GM06990 (cell line): Measurements from ENCODE around the gene THADA.

ENCODE experiments used
- DNase-seq: peaks from one replicate; pipeline ENCODE4 v3.0.0-alpha.2; 2011; ENCODE audit not compliant: insufficient read length; ENCODE audit errors: extremely low read depth
- H3K27me3 ChIP-seq: replicated peaks from 2 replicates; pipeline ENCODE4 v1.6.0; 2011; ENCODE audit warnings: low read length; ENCODE audit not compliant: control insufficient read depth, insufficient read depth
- H3K36me3 ChIP-seq: 2 replicates; pipeline ENCODE4 v1.5.1; 2011; ENCODE audit warnings: low read length; ENCODE audit not compliant: control insufficient read depth, insufficient read depth
- H3K4me3 ChIP-seq: replicated peaks from 2 replicates; pipeline ENCODE4 v1.5.1; 2011; ENCODE audit warnings: low read depth, mild to moderate bottlenecking, control low read depth, low read length
- TF ChIP-seq, protein P1 (sequence below): IDR thresholded peaks from 2 replicates; pipeline ENCODE4 v1.5.1; 2011; ENCODE audit warnings: low read length, control low read depth, mild to moderate bottlenecking, inconsistent platforms; ENCODE audit not compliant: insufficient read depth, poor library complexity, severe bottlenecking

The THADA gene

DNA sequence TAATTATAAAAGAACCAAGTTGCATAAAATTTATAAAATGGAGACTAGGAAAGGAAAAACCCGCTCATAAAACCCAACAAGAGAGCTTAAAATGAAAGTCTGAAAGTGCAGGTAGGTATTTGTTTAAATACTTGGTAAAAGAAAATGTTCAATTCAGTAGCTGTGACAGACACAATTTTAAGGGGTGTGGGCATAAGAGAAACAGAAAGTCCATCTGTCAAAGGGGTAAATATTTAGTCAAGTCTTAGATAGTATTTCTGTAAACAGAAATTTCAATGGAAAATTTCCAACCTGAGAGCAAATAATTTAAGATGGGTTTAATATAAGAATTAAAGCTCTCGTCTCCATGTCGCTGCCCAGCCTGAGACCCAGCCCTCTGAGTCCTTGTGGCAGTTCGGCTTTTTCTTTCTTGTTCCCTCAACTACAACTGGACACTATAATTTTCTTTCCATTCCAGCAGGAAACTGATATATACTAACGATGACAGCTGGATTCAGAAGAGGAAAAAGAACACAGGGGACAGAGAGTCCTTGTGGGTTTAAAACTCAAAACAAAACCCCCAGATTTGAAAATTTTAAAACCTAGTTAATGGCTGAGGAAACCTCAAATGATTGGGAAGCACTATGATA is 281.4 kb downstream of the THADA start:
- Histone ChIP-seq H3K4me3 (no peak overlapping the region), H3K36me3 (no peaks in the 10 kb centered on the region; the same call in 1 of the 2 replicates), H3K27me3 (no peaks in the 10 kb centered on the region)
- TF ChIP-seq, protein P1, sequence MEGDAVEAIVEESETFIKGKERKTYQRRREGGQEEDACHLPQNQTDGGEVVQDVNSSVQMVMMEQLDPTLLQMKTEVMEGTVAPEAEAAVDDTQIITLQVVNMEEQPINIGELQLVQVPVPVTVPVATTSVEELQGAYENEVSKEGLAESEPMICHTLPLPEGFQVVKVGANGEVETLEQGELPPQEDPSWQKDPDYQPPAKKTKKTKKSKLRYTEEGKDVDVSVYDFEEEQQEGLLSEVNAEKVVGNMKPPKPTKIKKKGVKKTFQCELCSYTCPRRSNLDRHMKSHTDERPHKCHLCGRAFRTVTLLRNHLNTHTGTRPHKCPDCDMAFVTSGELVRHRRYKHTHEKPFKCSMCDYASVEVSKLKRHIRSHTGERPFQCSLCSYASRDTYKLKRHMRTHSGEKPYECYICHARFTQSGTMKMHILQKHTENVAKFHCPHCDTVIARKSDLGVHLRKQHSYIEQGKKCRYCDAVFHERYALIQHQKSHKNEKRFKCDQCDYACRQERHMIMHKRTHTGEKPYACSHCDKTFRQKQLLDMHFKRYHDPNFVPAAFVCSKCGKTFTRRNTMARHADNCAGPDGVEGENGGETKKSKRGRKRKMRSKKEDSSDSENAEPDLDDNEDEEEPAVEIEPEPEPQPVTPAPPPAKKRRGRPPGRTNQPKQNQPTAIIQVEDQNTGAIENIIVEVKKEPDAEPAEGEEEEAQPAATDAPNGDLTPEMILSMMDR = no peak
- no peak for DNase-seq

DNA sequence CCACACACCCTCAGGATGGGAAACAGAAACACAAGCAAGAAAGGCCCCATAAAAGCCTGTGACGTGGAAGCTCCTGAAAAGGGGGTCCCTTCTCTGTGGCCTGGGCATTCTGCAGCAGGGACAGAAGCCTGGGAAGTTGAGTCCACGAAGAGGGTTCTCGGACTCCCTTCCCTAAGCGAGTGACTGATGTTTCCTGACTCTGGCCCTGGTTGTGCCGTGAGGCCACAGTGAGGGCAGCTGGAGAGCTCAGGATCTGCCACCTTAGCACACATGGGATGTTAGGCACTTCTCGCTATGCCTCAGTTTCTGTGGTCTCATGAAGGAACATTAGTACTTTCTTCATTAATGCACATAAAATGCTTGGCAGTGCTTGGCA is 282.2 kb downstream of the THADA start:
- H3K4me3 ChIP-seq = no peak overlapping the region
- H3K27me3 ChIP-seq = no peaks in the 10 kb centered on the region
- TF ChIP-seq, protein P1 = no peak
- no peaks in the 10 kb centered on the region for H3K36me3 ChIP-seq
- no peak for DNase-seq

DNA sequence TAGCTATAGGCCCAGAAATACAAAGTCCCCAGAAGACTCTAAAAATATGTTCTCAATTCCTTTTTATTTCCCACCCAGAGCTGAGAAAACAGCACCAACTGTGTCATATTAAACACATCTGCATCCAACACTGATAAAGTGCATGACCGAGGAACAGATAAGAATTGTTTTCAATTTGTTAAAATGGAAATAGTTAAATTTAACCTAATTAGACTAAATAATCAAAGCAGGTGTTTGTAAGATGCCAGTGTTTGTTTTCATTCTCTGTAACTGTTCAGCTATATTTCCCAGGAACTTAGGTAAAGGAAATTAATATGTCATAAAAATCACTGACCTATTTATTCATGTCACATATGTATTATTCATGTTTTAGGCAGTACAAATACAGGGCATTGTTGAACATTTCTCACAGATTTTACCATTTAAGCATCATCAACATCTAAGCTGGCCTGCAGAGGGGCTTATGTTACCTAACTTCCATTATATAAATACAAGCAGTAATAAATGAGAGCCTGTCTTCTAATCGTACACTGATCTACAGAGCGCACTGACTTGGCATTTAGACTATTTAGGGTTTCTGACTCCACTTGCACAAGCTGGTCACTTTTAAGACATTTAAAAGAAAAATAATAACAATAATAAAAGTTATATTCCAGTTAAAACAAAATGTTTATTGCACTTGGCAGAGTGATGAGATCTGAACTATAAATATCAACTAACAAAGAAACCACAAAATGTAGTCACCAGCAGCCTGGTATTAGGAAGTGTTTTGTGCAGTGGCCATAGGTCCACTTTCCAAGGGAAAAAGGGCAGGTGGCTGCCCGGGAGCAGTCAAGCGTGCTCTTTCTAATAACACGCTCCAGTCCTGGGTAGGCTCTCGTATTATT is 282.8 kb downstream of the THADA start:
- no peaks in the 10 kb centered on the region for H3K36me3 ChIP-seq
- H3K27me3 ChIP-seq = no peaks in the 10 kb centered on the region
- TF ChIP-seq, protein P1 = no peak
- no peak for DNase-seq
- H3K4me3 ChIP-seq = no peak overlapping the region

DNA sequence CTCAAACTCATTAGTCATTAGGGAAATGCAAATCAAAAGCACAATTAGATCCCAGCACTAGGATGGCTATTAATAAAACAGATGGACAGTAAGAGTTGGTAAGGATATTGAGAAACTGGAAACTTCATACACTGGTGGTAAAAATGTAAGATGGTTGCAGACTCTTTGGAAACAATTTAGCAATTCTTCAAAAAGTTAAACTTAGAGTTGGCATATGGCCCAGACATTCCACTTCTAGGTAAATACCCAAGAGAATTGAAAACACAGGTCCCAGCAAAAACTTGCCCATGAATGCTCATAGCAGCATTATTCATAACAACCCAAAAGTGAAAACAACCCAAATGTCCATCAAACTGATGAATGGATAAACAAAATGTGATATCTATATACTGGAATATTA is 284.6 kb downstream of the THADA start:
- TF ChIP-seq, protein P1 = no peak
- H3K4me3 ChIP-seq = no peak overlapping the region
- no peaks in the 10 kb centered on the region for H3K27me3 ChIP-seq
- DNase-seq = no peak
- H3K36me3 ChIP-seq = no peaks in the 10 kb centered on the region

DNA sequence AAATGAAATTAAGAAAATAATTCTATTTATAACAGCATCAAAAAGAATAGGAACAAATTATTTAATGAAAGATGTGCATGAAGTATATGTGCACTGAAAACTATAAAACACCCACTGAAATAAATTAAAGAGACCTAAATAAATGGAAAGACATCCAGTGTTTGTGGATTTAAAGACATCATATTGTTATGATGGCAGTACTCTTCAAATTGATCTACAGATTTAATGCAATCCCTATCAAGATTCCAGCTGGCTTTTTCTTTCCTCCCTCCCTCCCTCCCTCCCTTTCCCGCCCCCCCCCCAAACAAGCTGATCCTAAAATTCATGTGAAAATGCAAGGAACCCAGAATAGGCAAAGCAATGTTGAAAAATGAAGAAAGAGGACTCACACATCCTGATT is 285.9 kb downstream of the THADA start:
- H3K27me3 ChIP-seq = no peaks in the 10 kb centered on the region
- H3K4me3 ChIP-seq = no peak overlapping the region
- TF ChIP-seq, protein P1 = no peak
- no peak for DNase-seq
- no peaks in the 10 kb centered on the region for H3K36me3 ChIP-seq
